Stimulated activated CD8-positive, alpha-beta memory T cell treated with anti-CD3 and anti-CD28 coated beads, Interleukin-7, amount 100 ng/mL, for 1 hour (primary cell): ENCODE measurements around the gene GNG3.
"Not testable (repeated sequence)": the region's sequence is repeated elsewhere in the genome, so short reads cannot be mapped to it uniquely, and the experiment has no call there.

Experiments
- DNase-seq, 2 donors: peaks; one replicate each; pipeline ENCODE4 v3.0.0-alpha.2; 2020; ENCODE audit warnings: low read depth in 2 of 2

GNG3 gene

GRCh38 chr11:62687508-62688396 is 19.7 kb upstream of the GNG3 start:
- no peak for DNase-seq

GRCh38 chr11:62688491-62688890 is 19.0 kb upstream of the GNG3 start:
- no peak for DNase-seq

DNA sequence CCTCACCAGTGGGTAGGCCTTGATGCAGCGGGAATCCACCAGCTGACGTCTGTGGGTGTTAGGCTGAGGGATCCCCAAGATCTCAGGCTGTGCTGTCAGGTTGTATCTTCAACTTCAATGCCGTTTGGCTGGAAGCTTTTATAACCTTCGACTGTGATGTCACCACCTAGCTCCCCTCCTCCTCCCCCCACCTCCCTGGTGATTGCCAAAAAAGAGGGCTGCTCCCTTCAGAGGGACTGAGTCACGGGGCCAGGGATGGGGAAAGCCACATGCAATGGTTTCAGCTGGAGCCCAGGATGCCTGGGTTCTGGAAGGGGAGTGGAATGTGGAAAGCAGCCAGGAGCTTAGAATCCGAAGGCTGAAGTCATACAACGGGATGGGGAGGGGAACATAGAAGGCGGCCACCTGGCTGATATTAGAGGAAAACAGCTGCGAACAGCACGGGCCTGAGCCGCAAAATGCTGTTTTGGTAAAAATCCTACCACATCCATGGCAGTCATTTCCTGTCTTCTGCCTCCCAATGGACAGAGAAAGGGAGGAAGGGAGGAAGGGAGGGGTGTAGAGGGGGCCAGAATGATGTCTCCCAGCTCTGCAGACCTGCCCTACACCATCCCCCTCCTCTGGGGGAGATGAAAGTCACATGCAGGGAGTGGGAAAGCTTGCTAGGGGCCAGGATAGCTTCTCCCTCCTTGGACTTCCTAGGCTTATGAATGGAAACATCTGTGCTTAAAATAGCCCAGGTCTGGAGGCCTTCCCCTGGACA is 17.9 kb upstream of the GNG3 start, which contains the start of gene LRRN4CL:
Gene LRRN4CL, minus strand, starts transcription at position 110 of the 763 bp plus-strand sequence. CDS start 1,022 bp downstream, outside the sequence.
- DNase-seq = no peak

- not testable (repeated sequence) for DNase-seq
These were observed 13.9 kb upstream of the GNG3 start for GRCh38 chr11:62693624-62694023.

DNA sequence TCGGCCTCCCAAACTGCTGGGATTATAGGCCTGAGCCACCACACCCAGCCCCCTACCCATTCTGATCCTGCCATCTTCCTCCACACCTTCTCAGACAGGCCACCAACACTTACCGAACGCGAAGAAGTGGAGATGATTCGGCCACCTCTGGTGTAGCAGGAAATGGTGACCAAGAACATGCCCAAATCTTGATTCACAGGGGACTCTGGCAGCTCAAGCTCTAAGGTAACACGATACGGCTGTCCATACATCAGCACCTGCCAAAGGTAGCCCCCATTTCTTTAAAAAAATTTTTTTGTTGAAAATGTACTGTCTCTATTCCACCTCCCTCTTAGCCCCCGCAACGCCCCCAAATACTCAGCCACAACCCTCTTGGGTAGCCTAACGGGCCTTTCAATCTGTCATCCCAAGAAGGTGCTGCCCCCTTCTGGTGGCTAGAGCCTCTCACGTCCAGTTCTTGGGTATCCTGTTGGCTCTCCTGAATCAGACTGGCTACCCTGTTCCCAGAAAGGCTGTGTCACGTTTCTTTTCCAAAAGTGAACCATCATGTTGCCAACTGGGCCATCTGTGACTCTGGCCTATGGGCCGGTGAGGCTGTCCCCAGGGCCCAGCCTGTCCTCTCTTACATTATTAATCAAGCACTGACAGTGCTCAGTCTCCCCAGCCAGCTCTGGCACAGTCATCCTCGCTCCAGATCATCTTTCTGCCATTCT is 12.9 kb upstream of the GNG3 start:
- DNase-seq = peak in 1 of 2 donors; percentile 73

DNA sequence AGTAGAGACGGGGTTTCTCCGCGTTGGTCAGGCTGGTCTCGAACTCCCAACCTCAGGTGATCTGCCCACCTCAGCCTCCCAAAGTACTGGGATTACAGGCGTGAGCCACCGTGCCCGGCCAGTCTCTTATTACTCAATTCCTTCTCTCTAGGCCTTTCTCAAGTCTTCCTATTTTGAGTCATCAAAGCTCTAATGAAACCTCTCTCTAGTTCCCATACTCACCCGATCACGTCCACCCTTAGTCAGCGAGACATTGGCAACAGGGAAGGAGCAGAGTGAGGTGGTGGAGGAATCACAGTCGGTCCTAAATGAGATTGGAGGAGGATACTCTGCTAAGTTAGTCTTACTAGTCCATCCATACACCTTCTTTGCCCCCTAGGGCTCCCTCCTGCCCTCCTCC is 5.2 kb upstream of the GNG3 start:
- no peak for DNase-seq

GRCh38 chr11:62703921-62704320 is 3.6 kb upstream of the GNG3 start:
- not testable (repeated sequence) for DNase-seq

- no peak for DNase-seq
These were observed 2.1 kb upstream of the GNG3 start for GRCh38 chr11:62705413-62705812.

GRCh38 chr11:62705880-62706849 is 1.3 kb upstream of the GNG3 start:
- peak; percentile 90 to 94 for DNase-seq

GRCh38 chr11:62706850-62707247 is 627 bp upstream of the GNG3 start:
- DNase-seq = no peak

DNA sequence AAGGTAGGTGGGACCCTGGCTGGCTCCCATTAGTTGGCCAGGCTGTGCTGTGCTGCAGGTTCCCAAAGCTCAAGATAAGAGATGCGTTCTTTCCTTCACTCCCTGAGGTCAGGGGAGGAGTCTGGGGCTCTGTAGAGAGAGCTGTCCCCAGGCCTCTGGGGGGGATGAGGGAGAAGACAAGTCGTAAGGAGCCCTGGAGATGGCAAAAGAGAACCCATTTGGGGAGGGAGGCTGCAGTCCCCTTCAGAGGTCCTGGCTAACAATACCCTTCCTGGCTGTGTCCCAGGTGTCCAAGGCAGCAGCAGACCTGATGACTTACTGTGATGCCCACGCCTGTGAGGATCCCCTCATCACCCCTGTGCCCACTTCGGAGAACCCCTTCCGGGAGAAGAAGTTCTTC is 916 bp downstream of the GNG3 start:
- no peak for DNase-seq

GRCh38 chr11:62708793-62709192 is 1.3 kb downstream of the GNG3 start:
- DNase-seq = no peak

DNA sequence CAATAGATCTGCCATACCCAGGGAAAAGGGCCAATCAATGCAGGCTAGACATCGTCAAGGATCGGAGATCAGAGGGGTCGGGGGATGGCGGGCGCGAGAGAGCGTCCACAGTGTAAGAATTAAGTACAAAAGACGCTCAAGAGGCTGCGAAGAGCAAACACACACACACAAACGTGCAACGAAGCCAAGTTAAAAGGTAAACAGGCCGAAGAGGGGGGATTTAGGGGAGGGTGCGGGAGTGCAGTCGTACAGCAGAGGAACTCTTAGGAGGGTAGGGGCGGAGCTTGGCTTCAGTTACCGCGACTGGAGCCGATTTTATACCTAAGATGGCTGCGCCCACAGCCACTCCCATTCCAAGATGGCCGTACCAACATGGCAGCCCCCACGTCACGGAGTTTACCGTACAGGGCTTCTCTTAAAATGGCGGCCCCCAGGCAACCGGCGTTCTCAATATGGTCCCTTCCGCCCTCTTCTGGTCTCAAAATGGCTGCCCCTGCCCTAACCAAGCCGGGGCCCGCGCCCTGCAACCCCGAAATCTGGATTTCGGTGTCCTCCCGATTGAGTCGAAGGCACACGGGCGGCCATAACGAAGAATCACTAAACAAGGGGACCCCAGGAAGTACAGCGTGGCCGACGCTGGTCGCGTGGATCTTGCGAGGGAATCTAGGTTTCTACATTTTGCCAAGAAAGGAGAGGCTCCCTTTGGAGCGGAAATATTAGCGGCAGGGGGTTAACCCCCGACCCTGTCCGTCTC is 1.9 kb downstream of the GNG3 start:
- DNase-seq = peak; percentile 90 to 92

GRCh38 chr11:62710001-62710345 is 2.5 kb downstream of the GNG3 start:
- no peak for DNase-seq

DNA sequence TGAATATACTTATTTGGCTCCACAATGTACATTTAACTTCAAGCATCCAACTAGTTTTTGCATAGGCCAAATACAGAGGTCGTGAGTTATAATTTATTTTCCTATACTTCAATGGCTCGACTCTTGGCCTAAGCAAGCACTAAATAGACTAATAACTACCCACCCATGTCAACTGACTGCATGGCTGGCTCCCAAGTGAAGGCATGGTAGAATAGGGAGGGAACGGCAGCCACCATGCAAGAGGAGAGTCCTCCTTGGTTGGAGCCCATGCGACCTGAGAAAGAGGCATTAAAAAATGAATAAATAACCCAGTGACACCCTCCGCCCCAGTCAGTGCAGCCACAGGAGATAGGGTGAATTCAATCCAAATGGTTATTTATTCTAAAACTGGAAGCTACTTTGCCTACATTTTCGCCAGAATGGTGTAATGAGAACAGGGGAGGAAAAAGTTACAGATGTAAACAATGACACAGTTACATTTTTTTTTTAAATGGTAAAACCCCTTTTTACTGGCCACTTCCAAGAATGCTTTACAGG is 4.9 kb downstream of the GNG3 start:
- DNase-seq = no peak

GRCh38 chr11:62712861-62713260 is 5.4 kb downstream of the GNG3 start:
- no peak for DNase-seq

DNA sequence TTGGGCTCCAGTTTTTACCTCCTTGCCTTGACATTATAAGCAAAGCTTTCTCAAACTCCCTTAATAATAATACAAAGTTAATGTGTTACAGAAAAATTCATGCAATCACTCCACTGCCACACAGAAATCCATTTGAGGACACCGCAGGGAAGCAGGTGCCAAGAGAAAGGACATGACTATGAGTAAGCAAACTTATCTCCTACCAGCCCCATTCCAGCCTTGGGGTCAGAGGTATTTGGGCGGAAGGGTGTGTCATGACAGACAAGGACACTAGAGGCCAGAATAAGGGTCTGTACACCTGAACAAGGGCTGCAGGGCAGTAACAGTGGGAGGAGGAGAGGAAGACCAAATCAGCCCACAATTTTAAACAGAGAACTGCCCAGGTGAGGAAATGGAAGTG is 5.9 kb downstream of the GNG3 start:
- no peak for DNase-seq

DNA sequence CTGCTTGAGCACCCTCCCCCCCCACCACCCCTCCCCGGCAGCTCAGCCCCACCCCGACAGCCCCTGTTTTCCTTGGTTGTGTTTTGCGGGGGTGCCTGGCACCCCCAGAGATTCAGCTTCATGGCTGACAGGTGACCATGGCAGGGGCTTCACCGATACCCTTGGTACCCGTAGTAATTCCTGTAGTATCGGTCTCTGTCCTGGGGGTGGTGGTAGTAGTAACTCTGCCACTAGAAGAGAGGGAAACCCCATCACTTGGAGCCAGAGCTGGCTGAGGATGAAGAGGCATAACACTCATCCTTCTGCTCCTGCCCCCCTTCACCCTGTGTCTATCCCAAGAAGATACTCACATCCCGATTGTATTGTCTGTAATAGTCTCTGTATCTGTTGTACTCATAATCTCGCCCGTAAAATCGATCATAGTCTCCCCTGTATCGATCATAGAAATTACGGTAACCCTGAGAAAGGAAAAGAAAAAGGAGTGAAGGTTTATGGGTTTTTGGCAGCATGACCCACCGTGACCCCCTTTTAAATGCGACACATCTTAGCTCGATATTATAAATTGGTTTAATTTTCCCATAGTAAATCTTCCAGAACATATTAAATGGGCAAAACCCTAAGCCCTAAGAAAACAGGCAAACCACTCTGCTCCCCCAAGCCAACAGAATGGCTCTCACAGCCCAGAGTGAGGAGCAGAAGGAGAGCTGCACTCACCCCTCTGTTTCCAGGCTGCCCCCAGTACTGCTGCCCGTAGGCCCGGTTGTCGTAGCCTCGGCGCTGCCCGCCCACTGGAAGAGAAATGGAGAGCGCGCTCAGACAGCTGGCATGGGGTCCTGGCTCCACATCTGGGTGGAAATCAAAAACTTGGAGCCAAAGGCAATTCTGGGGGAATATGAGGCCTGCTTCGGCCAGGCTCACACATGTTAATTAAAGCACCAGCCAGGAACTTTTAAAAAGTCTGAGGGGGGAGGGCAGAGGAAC is 8.0 kb downstream of the GNG3 start:
- no peak for DNase-seq

GRCh38 chr11:62716206-62716605 is 8.7 kb downstream of the GNG3 start:
- DNase-seq = no peak
